ENCODE measurements around the gene UHMK1. TPM values are rescaled to one million over a fixed set of nuclear protein-coding genes. Genes with fewer than 3 reads are reported as not detected.

UHMK1 gene
- total and polyA plus RNA-seq, 2 donors (not counting 1 experiment from before 2014, with no cell fraction given) = 39.1 to 79.1 TPM

GRCh38 chr1:162470216-162470615 lies 27.4 kb upstream of the UHMK1 start:
- Histone ChIP-seq H3K4me1 (ENCODE audit: control insufficient read depth, extremely low read depth, insufficient read depth, low read length) (no peaks in the 10 kb centered on the region), H3K27me3 (ENCODE audit: control insufficient read depth, insufficient read depth, low read length) (peaks cover 2% of the 10 kb centered on the region), H3K4me2 (ENCODE audit: extremely low read depth, insufficient read depth, low read length) (no peak overlapping the region), H3K9ac (ENCODE audit: insufficient read depth, low read length) (no peak overlapping the region), H3K79me2 (ENCODE audit: control insufficient read depth, insufficient read depth, low read length) (no peaks in the 10 kb centered on the region), H3K36me3 (ENCODE audit: control insufficient read depth, insufficient read depth, low read length) (no peaks in the 10 kb centered on the region), H2AFZ (ENCODE audit: low read length) (no peak overlapping the region), H3K4me3 (replicated peaks in 1 of 4; ENCODE audit: control extremely low read depth in 1 of 4, insufficient read depth in 1 of 4, low read depth in 3 of 4, low read length in 4 of 4) (no peak overlapping the region), H3K9me3 (ENCODE audit: control insufficient read depth, insufficient read depth, low read depth, low read length) (no peaks in the 10 kb centered on the region), H4K20me1 (ENCODE audit: control insufficient read depth, extremely low read depth, insufficient read depth, low read length) (no peaks in the 10 kb centered on the region), H3K27ac (ENCODE audit: insufficient read depth, low read length) (no peak overlapping the region)
- no peak for TF ChIP-seq EZH2 (IDR thresholded peaks at IDR 0.05; ENCODE audit: low read length, missing control alignments)
- DNase-seq (ENCODE audit: low read depth in 2 of 2) = no peak

GRCh38 chr1:162471290-162471853 lies 26.2 kb upstream of the UHMK1 start:
- Histone ChIP-seq H4K20me1 (ENCODE audit: control insufficient read depth, extremely low read depth, insufficient read depth, low read length) (no peaks in the 10 kb centered on the region), H3K36me3 (ENCODE audit: control insufficient read depth, insufficient read depth, low read length) (no peaks in the 10 kb centered on the region)

GRCh38 chr1:162475089-162475488 lies 22.5 kb upstream of the UHMK1 start:
- H3K4me2 ChIP-seq (ENCODE audit: extremely low read depth, insufficient read depth, low read length) = no peak overlapping the region
- H2AFZ ChIP-seq (ENCODE audit: low read length) = no peak overlapping the region
- TF ChIP-seq EZH2 (IDR thresholded peaks at IDR 0.05; ENCODE audit: low read length, missing control alignments) (no peak), CTCF (conservative IDR thresholded peaks at IDR 0.05 in 1 of 2, IDR thresholded peaks at IDR 0.05 in 1 of 2; ENCODE audit: low read depth in 1 of 2, low read length in 2 of 2) (no peak)
- H3K4me3 ChIP-seq (replicated peaks in 1 of 4; ENCODE audit: control extremely low read depth in 1 of 4, insufficient read depth in 1 of 4, low read depth in 3 of 4, low read length in 4 of 4) = no peak overlapping the region
- DNase-seq (ENCODE audit: low read depth in 2 of 2) = no peak
- H3K4me1 ChIP-seq (ENCODE audit: control insufficient read depth, extremely low read depth, insufficient read depth, low read length) = no peaks in the 10 kb centered on the region
- H3K27ac ChIP-seq (ENCODE audit: insufficient read depth, low read length) = no peak overlapping the region
- peaks cover 2% of the 10 kb centered on the region for H3K27me3 ChIP-seq (ENCODE audit: control insufficient read depth, insufficient read depth, low read length)
- no peaks in the 10 kb centered on the region for H3K36me3 ChIP-seq (ENCODE audit: control insufficient read depth, insufficient read depth, low read length)
- H3K9ac ChIP-seq (ENCODE audit: insufficient read depth, low read length) = no peak overlapping the region
- no peaks in the 10 kb centered on the region for H3K9me3 ChIP-seq (ENCODE audit: control insufficient read depth, insufficient read depth, low read depth, low read length)
- no peaks in the 10 kb centered on the region for H4K20me1 ChIP-seq (ENCODE audit: control insufficient read depth, extremely low read depth, insufficient read depth, low read length)
- H3K79me2 ChIP-seq (ENCODE audit: control insufficient read depth, insufficient read depth, low read length) = no peaks in the 10 kb centered on the region

More at GRCh38 chr1:162471290-162471853, 26.2 kb upstream of the UHMK1 start:
- DNase-seq (ENCODE audit: low read depth in 2 of 2) = no peak
- Histone ChIP-seq H3K27me3 (ENCODE audit: control insufficient read depth, insufficient read depth, low read length) (peaks cover 2% of the 10 kb centered on the region), H2AFZ (ENCODE audit: low read length) (no peak overlapping the region), H3K4me2 (ENCODE audit: extremely low read depth, insufficient read depth, low read length) (no peak overlapping the region), H3K9me3 (ENCODE audit: control insufficient read depth, insufficient read depth, low read depth, low read length) (no peaks in the 10 kb centered on the region), H3K27ac (ENCODE audit: insufficient read depth, low read length) (no peak overlapping the region), H3K4me1 (ENCODE audit: control insufficient read depth, extremely low read depth, insufficient read depth, low read length) (no peaks in the 10 kb centered on the region), H3K4me3 (replicated peaks in 1 of 4; ENCODE audit: control extremely low read depth in 1 of 4, insufficient read depth in 1 of 4, low read depth in 3 of 4, low read length in 4 of 4) (no peak overlapping the region), H3K79me2 (ENCODE audit: control insufficient read depth, insufficient read depth, low read length) (no peaks in the 10 kb centered on the region), H3K9ac (ENCODE audit: insufficient read depth, low read length) (no peak overlapping the region)
- TF ChIP-seq EZH2 (IDR thresholded peaks at IDR 0.05; ENCODE audit: low read length, missing control alignments) (no peak), CTCF (conservative IDR thresholded peaks at IDR 0.05 in 1 of 2, IDR thresholded peaks at IDR 0.05 in 1 of 2; ENCODE audit: low read depth in 1 of 2, low read length in 2 of 2) (no peak)

Data from fibroblast of lung (primary cell).